Astrocyte (in vitro differentiated cells and primary cell): ENCODE measurements around the gene MOB3B. TPM values are rescaled to one million over a fixed set of nuclear protein-coding genes. Genes with fewer than 3 reads are reported as not detected.

Source experiments
- DNase-seq: peaks from one replicate; pipeline ENCODE4 v3.0.0-alpha.2; 2010; ENCODE audit warnings: low read depth
- FAIRE-seq: peaks from 2 replicates; lab custom pipeline; 2011; peaks lifted over from hg19 to GRCh38; lab: Jason Lieb, UNC
- H2AFZ ChIP-seq: 2 replicates; pipeline ENCODE4 v1.6.0; 2012; ENCODE audit warnings: low read depth, low read length, inconsistent platforms
- H3K27ac ChIP-seq: 2 replicates; pipeline ENCODE4 v1.5.1; 2011; ENCODE audit warnings: low read depth, low read length, inconsistent platforms
- H3K27me3 ChIP-seq: 2 replicates; pipeline ENCODE4 v1.6.0; 2011; ENCODE audit warnings: low read length, inconsistent platforms; ENCODE audit not compliant: insufficient read depth
- H3K36me3 ChIP-seq: 2 replicates; pipeline ENCODE4 v1.5.1; 2011; ENCODE audit warnings: low read length, inconsistent platforms; ENCODE audit not compliant: insufficient read depth
- H3K4me1 ChIP-seq: 2 replicates; pipeline ENCODE4 v1.5.1; 2011; ENCODE audit warnings: low read length, inconsistent platforms; ENCODE audit not compliant: insufficient read depth
- H3K4me2 ChIP-seq: 2 replicates; pipeline ENCODE4 v1.6.0; 2012; ENCODE audit warnings: low read length, inconsistent platforms
- H3K4me3 ChIP-seq: 2 replicates; pipeline ENCODE4 v1.5.1; 2011; ENCODE audit warnings: low read depth, mild to moderate bottlenecking, low read length, inconsistent platforms; ENCODE audit not compliant: insufficient read depth
- H3K79me2 ChIP-seq: 2 replicates; pipeline ENCODE4 v1.6.0; 2012; ENCODE audit warnings: mild to moderate bottlenecking, low read length, inconsistent platforms; ENCODE audit not compliant: insufficient read depth
- H3K9ac ChIP-seq: 2 replicates; pipeline ENCODE4 v1.6.0; 2012; ENCODE audit warnings: mild to moderate bottlenecking, low read length, inconsistent platforms
- H3K9me3 ChIP-seq: 2 replicates; pipeline ENCODE4 v1.5.1; 2012; ENCODE audit warnings: low read depth, mild to moderate bottlenecking, low read length, inconsistent platforms; ENCODE audit not compliant: insufficient read depth
- H4K20me1 ChIP-seq: 2 replicates; pipeline ENCODE4 v1.6.0; 2012; ENCODE audit warnings: low read length, inconsistent platforms; ENCODE audit not compliant: insufficient read depth
- H3K27ac Mint-ChIP-seq: one replicate; pipeline ENCODE4 v1.8.0; 2021; ENCODE audit warnings: mild to moderate bottlenecking, mixed read lengths; ENCODE audit not compliant: unreplicated experiment
- H3K27me3 Mint-ChIP-seq: one replicate; pipeline ENCODE4 v1.8.0; 2021; ENCODE audit warnings: low read depth, mixed read lengths; ENCODE audit not compliant: unreplicated experiment
- H3K36me3 Mint-ChIP-seq: one replicate; pipeline ENCODE4 v1.8.0; 2021; ENCODE audit warnings: low read depth, mixed read lengths; ENCODE audit not compliant: unreplicated experiment
- H3K4me1 Mint-ChIP-seq: one replicate; pipeline ENCODE4 v1.8.0; 2021; ENCODE audit warnings: low read depth, mixed read lengths; ENCODE audit not compliant: unreplicated experiment
- H3K4me3 Mint-ChIP-seq: one replicate; pipeline ENCODE4 v1.8.0; 2021; ENCODE audit warnings: mild to moderate bottlenecking, moderate library complexity, mixed read lengths; ENCODE audit not compliant: unreplicated experiment
- H3K9me3 Mint-ChIP-seq: one replicate; pipeline ENCODE4 v1.8.0; 2021; ENCODE audit warnings: mild to moderate bottlenecking, mixed read lengths; ENCODE audit not compliant: unreplicated experiment
- CTCF ChIP-seq: IDR thresholded peaks from 2 replicates; pipeline ENCODE4 v1.5.1; 2011; ENCODE audit warnings: low read depth, mild to moderate bottlenecking, inconsistent platforms, low read length, moderate library complexity; ENCODE audit not compliant: insufficient read depth
- EZH2 ChIP-seq: IDR thresholded peaks from 2 replicates; pipeline ENCODE4 v1.6.1; 2012; ENCODE audit warnings: mild to moderate bottlenecking, low read length, inconsistent platforms; ENCODE audit not compliant: insufficient read depth
- total RNA-seq: library from RNA; stranded (reverse); gene quantifications from 2 replicates; pipeline ENCODE4 v1.2.1, GENCODE V29; 2021

Gene MOB3B
- total RNA-seq, 1 donor from 2014 or later: 3.9 TPM

DNA sequence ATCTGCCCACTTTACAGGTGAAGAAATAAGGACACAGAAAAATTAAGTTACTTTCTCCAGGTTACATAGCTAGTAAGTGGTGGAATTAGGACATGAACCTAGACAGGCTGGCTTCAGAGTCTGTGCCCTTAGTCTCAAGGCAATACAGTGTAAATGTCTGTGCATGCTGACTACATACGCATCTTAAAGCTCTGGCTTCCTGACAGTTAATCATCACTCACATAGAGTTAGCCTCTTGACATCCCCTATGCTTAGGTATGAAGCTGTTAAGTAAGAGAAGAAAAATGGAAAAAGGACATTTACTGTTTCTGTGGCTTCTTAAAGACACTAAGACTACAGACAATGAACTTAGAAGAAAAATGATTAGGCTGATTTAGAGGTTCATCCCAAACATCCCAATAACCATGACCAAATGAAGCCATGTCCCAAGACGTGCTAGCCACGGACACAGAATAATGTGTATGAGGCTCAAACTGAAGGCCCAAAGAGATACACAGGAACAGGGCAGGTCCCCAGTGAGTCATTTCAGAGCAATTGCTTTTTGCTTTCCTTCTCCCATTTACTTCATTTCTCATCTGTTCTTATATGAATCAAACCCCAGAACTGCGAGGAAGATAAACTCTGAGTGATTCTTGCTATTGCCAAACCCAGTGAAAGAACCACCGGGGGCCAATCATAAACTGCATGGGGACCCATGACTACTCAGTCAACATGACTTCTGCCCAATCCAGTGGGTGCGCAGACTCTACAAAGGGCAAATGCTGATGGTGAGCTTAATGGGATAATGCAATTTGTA, 105.5 kb downstream of the MOB3B start:
- Mint-ChIP-seq H3K27ac (peak overlapping the region; percentile 2), H3K9me3 (no peaks in the 10 kb centered on the region), H3K27me3 (no peaks in the 10 kb centered on the region), H3K4me1 (peaks cover 56% of the 10 kb centered on the region), H3K36me3 (no peaks in the 10 kb centered on the region), H3K4me3 (no peak overlapping the region)
- no peak for TF ChIP-seq EZH2
- TF ChIP-seq CTCF: no peak
- H3K27ac ChIP-seq: no peak overlapping the region
- H3K27me3 ChIP-seq: no peaks in the 10 kb centered on the region
- no peaks in the 10 kb centered on the region for H3K79me2 ChIP-seq
- no peaks in the 10 kb centered on the region for H4K20me1 ChIP-seq
- no peaks in the 10 kb centered on the region for H3K9me3 ChIP-seq
- H3K9ac ChIP-seq: no peak overlapping the region
- H3K4me3 ChIP-seq: no peak overlapping the region
- peaks cover 6% of the 10 kb centered on the region for H3K4me1 ChIP-seq
- no peak overlapping the region for H3K4me2 ChIP-seq
- no peak for DNase-seq
- no peak for FAIRE-seq
- no peaks in the 10 kb centered on the region for H3K36me3 ChIP-seq
- no peak overlapping the region for H2AFZ ChIP-seq

- H3K4me1 Mint-ChIP-seq: peaks cover 45% of the 10 kb centered on the region
- H3K79me2 ChIP-seq: no peaks in the 10 kb centered on the region
Observed at GRCh38 chr9:27422279-27422834, 107.3 kb downstream of the MOB3B start.

More at GRCh38 chr9:27422279-27422834, 107.3 kb downstream of the MOB3B start:
- no peak for DNase-seq
- Mint-ChIP-seq H3K9me3 (peaks cover 4% of the 10 kb centered on the region), H3K4me3 (no peak overlapping the region), H3K27ac (no peak overlapping the region), H3K36me3 (no peaks in the 10 kb centered on the region), H3K27me3 (no peaks in the 10 kb centered on the region)
- H3K9me3 ChIP-seq: no peaks in the 10 kb centered on the region
- H3K9ac ChIP-seq: no peak overlapping the region
- no peak for FAIRE-seq
- no peak overlapping the region for H3K4me3 ChIP-seq
- no peaks in the 10 kb centered on the region for H3K27me3 ChIP-seq
- no peak overlapping the region for H2AFZ ChIP-seq
- no peaks in the 10 kb centered on the region for H4K20me1 ChIP-seq
- no peaks in the 10 kb centered on the region for H3K36me3 ChIP-seq
- TF ChIP-seq CTCF (no peak), EZH2 (no peak)
- H3K27ac ChIP-seq: no peak overlapping the region
- peaks cover 6% of the 10 kb centered on the region for H3K4me1 ChIP-seq
- no peak overlapping the region for H3K4me2 ChIP-seq
